Measurements from ENCODE around the gene SCN10A.

GRCh38 chr3:38837358-38837757 is 21.3 kb upstream of the SCN10A start:
- TF ChIP-seq CTCF (IDR thresholded peaks at IDR 0.05; ENCODE audit: low read depth, low read length) = no peak
- no peak for TF ChIP-seq EZH2phosphoT487 (IDR thresholded peaks at IDR 0.05; ENCODE audit: low read depth)

Measured in OCI-LY3 (cell line).